HG02610 (cell line): ENCODE data around the gene KCNJ18.
"Not testable (repeated sequence)": the region's sequence is repeated elsewhere in the genome, so short reads cannot be mapped to it uniquely, and the experiment has no call there.

ENCODE experiments used
- ATAC-seq: cut with Tn5 transposase; IDR thresholded peaks from one replicate; pipeline ENCODE4 v1.9.1; 2021; ENCODE audit warnings: mild to moderate bottlenecking, moderate library complexity; ENCODE audit not compliant: unreplicated experiment

Gene KCNJ18

DNA sequence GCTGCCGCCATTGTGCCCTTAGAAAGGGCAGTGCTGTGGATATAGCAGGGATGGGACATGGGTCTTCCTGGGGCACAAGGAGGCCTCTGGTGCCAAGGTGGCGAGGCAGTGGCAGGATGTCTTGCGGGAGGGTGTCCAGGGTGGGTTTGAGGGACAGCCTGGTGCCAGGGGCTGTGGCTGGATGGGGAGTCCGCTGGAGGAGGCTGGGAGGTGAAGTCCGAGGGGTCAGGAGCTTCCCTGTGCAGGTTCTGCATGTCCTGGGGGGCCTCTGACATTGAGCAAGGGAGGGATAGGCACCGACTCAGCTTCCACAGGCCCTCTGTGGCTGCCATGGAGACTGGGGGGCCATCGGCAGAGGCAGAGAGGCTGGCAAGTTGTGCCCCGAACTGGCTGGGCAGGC, 9.7 kb downstream of the KCNJ18 start:
- not testable (repeated sequence) for ATAC-seq

DNA sequence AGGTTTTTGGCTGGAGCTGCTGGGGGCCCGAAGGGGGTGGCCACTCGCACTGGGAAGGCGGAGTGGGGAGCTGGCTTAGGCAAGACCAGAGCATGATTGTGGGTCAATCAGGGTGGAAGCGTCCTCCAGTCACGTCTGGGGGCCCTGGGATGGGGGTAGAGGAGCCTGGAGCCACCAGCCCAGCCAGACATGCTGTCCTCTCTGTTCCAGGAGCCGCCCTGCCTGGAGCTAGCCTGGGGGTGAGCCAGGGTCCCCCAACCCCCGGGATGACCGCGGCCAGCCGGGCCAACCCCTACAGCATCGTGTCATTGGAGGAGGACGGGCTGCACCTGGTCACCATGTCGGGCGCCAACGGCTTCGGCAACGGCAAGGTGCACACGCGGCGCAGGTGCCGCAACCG, 10.2 kb downstream of the KCNJ18 start:
- ATAC-seq = not testable (repeated sequence)

DNA sequence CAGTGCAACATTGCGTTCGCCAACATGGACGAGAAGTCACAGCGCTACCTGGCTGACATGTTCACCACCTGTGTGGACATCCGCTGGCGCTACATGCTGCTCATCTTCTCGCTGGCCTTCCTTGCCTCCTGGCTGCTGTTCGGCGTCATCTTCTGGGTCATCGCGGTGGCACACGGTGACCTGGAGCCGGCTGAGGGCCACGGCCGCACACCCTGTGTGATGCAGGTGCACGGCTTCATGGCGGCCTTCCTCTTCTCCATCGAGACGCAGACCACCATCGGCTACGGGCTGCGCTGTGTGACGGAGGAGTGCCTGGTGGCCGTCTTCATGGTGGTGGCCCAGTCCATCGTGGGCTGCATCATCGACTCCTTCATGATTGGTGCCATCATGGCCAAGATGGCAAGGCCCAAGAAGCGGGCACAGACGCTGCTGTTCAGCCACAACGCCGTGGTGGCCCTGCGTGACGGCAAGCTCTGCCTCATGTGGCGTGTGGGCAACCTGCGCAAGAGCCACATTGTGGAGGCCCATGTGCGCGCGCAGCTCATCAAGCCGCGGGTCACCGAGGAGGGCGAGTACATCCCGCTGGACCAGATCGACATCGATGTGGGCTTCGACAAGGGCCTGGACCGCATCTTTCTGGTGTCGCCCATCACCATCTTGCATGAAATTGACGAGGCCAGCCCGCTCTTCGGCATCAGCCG, 10.8 kb downstream of the KCNJ18 start:
- not testable (repeated sequence) for ATAC-seq

DNA sequence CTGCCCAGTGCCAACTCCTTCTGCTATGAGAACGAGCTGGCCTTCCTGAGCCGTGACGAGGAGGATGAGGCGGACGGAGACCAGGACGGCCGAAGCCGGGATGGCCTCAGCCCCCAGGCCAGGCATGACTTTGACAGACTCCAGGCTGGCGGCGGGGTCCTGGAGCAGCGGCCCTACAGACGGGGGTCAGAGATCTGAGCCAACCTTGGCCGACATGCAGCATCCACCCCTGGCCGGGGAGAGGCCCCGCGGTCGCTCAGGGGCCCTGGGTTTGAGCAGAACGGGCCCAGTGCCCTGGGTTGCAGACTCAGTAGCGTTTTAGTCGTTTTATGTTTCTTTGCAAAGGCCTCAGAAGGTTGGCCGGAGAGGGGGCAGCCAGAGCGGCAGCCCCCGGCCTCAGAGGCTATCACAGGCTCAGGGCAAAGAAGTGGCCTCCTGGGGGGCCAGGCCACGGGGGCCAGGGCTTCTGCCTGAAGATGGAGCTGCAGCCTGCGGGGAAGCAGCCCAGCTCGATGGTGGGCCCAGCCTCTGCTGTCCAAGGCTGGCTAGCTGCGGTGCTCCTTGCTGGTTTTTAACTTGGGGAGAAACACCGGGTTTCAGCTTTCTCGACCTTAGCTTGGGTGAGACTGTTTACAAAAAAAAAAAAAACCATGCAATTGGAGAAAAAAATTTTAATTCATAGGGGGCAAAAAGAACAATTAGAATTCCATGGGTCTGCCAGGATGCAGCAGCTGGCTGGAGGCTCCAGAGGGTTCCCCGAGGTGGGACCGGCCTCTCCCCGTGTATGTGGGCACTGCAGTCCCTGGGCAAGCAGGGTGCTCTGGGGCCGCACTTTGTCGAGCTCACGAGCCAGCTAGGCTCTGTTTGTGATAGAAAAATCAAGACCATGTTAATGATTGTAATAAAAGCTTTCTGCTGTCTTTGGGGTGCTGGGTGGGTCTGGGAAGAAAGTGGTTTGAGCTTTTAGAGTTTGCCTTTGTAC, 11.9 kb downstream of the KCNJ18 start:
- ATAC-seq = not testable (repeated sequence)

- ATAC-seq = no peak
Observed at GRCh38 chr17:21705021-21705601, 12.8 kb downstream of the KCNJ18 start.

- ATAC-seq = not testable (repeated sequence)
Observed at GRCh38 chr17:21705746-21706145, 13.4 kb downstream of the KCNJ18 start.

GRCh38 chr17:21706546-21706945, 14.2 kb downstream of the KCNJ18 start:
- ATAC-seq = not testable (repeated sequence)

DNA sequence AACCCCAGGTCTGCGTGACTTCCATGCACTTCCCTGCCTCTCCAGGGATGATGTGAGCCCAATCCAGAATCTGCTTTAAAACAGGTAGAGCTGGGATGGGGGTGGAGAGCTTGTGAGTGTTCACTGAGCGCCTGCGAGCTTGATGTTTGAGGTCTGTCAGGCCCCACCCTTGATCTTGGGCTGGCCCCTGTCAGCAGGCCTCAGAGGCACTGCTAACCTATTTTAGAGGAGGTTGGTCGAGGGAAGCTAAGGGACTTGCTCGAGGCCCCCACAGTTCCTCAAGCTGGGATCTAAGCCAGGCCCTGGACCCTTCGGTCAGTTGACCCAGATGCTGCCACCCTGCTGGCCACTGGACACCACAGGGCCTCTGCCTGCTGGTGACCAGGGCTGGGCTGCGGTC, 14.8 kb downstream of the KCNJ18 start:
- ATAC-seq = not testable (repeated sequence)

DNA sequence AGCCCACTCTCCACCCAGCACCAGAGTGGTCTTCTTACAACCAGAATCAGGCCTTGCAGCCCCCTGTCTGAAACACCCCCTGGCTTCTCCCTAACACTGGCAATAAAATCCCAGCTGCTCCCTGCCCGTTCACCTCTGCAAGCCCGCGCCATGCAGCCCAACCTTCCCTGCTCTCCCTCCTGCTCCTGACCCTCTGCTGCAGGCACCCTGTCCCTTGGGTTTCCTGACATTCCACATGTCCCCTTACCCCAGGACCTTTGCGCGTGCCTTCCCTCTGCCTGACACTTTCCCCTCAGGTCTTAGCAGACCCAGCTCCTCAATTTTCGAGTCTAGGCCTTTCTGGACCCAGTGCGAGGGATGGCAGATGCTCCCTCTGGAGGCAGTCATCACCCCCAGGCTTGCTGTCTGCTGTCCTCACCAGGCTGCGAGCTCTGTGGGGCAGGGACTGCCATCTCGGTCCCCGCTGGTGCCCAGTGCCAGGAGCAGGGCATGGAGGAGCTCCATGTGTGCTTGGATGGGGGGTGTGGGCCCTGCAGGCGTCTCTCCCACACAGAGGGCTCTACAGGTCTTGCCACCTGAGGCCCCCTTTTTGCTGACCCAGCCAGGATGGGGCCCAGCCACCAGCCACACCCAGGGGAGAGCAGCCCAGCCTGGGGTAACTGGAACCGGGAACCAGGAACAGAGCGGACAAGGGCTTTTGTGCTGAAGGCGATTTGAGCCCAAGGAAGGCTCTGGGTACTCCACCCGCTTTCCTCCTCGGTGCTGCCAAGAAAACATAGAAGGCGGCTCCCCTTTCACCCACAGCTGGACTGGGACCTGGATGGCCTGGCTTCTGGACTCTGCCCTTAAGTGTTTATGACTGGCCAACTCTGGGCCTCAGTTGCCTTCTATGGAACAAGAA, 15.6 kb downstream of the KCNJ18 start:
- not testable (repeated sequence) for ATAC-seq

GRCh38 chr17:21708612-21709535, 16.6 kb downstream of the KCNJ18 start:
- ATAC-seq = not testable (repeated sequence)

- not testable (repeated sequence) for ATAC-seq
Observed at GRCh38 chr17:21709994-21710393, 17.7 kb downstream of the KCNJ18 start.

GRCh38 chr17:21710486-21710885, 18.2 kb downstream of the KCNJ18 start:
- not testable (repeated sequence) for ATAC-seq

DNA sequence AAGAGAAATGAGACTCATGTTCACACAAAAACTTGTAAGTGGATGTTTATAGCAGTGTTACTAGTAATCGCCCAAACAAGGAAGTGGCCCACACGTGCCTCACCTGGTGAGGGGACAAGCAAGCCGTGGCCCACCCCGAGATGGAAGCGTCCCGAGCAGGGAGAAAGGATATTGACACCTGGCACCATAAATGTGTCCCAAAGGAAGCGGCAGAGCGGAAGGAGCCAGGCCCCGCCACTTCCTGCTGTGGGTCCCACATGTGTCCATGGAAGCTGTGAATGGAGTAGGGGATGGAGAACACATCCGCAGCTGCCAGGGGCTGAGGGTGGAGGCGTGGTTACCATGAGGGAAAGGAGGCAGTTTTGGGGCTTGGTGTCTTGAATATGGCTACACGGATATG, 18.9 kb downstream of the KCNJ18 start:
- no peak for ATAC-seq

DNA sequence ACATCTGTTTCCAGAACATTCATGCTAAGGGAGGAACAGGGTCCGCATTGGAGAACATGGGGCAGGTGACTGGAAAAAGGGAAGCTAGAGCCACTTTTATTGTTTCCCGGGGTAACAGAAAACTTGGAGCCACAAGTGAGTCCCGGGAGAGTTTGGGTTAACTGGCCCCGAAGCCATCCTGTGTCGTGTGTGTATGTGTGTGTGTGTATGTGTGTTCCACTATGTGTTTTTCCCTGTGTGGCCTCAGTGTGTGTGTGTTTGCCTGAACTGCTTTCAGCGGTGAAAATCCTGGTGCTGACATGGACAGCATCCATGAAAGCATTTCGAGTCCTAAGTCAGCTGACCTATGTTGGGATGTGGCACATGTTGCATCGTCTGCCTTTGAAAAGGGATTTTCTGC, 20.7 kb downstream of the KCNJ18 start:
- ATAC-seq = not testable (repeated sequence)

DNA sequence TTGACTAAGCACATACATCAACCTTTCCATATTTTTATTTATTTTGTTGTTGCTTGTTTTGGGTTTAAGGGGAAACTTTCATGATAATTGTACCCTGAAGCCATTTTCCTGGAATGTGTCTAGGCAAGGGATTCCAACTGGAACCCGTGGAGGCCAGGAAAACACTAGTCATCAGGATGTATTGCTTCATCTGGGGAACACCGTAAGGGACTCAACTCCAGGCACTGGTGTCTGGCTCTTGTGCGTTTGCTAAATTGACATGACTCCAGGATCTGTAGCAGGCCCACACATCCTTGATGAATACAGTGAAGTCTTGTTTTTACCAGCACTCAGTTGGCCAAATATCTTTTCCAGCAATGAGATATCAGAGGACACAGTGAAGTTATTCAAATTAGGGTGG, 21.3 kb downstream of the KCNJ18 start:
- not testable (repeated sequence) for ATAC-seq

DNA sequence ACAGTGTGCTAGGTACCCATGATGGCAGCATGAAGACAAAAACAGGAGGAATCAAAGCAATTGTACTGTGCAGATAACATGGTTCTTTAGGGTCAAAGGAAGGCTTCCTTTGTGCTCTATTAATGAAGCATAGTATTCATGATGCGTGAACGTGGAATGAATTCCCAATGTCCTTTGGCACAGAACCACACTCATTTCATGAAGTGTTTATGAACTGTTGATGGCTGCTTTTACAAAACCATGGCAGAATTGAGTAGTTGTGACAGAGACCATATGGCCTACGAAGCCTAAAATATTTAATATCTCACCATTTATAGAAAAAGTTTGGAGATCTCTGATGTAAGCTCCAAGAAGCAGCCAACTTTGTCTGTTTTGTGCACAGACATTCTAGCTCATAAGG, 22.4 kb downstream of the KCNJ18 start:
- not testable (repeated sequence) for ATAC-seq

GRCh38 chr17:21715877-21716276, 23.6 kb downstream of the KCNJ18 start:
- ATAC-seq = not testable (repeated sequence)

DNA sequence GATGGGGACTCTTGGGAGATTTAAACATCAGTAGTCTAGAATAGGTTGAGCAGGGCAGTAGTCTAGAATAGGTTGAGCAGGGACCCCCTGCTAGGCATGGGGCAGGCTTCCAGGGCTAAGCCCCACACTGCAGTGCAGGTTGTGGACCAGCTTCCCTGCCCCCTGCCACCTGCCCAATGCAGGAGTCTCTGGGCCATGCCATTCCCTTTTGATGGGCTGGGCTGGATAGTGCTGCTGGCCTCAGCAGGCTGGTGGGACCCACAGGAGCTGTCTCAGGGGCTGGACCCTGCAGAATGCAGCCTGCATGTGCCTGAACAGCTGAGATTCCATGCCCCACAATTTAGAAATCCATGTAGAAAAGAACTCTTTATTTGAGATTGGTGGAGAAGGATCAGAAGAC, 26.6 kb downstream of the KCNJ18 start:
- not testable (repeated sequence) for ATAC-seq

DNA sequence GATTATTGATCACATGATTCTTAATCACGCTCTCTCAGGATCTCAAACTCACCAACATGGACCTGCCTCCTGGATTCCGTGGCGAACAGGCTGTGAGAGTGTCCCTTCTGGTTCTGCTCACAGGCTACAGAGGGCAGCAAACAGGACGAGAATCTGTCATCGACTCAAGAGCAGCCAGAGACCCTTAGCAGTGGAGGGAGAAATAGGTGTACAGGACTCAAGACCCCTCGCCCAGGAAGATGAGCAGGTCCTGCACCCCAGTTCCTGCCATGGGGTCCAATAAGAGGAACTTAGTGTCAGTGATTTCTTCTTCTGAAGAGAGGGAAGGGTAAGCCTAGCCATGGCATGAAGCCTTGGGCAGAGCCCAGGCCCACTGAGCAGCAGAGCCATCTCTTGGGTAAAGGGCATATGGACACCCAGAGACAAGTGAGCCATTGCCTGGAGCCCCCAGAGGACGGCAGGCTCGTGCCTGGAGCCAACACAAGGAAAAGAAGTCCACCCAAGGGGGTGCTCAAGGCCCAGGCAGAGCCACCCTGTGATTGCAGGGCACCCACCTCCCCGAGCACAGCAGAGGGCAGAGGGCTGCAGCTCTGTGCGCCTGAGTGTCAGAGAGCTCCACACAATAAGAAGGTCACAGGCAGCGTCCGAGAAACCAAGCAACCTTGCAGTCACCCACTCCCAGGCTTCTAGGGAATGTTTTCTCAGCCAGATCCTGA, 27.3 kb downstream of the KCNJ18 start:
- ATAC-seq = not testable (repeated sequence)
